OCI-LY1 (cell line): ENCODE measurements around the gene SNTB2.
"Not testable (repeated sequence)": the region's sequence is repeated elsewhere in the genome, so short reads cannot be mapped to it uniquely, and the experiment has no call there.

Source experiments
- H2AFZ ChIP-seq: fragments of 200-600 bp; sonication (generic), shearing (Covaris generic); 2 replicates; pipeline ENCODE4 v1.6.0; 2014; ENCODE audit warnings: antibody characterized with exemption, mild to moderate bottlenecking, low read length
- H3F3A ChIP-seq: fragments of 200-600 bp; sonication (generic), shearing (Covaris generic); 2 replicates; pipeline ENCODE4 v1.6.0; 2014; ENCODE audit warnings: mild to moderate bottlenecking, antibody characterized with exemption, low read length, moderate library complexity; ENCODE audit not compliant: insufficient read depth
- H3K27ac ChIP-seq: fragments of 200-600 bp; sonication (generic); 2 replicates; pipeline ENCODE4 v1.5.1; 2014; ENCODE audit warnings: low read length, mixed run types, mild to moderate bottlenecking, low read depth; ENCODE audit not compliant: poor library complexity, severe bottlenecking
- H3K27me3 ChIP-seq: fragments of 200-600 bp; sonication (generic); 2 replicates; pipeline ENCODE4 v1.6.0; 2014; ENCODE audit warnings: antibody characterized with exemption, mild to moderate bottlenecking, low read length, moderate library complexity; ENCODE audit not compliant: insufficient read depth
- H3K36me3 ChIP-seq: fragments of 200-600 bp; sonication (generic); 2 replicates; pipeline ENCODE4 v1.6.1; 2014; ENCODE audit warnings: mild to moderate bottlenecking, antibody characterized with exemption, low read length, moderate library complexity, mixed read lengths; ENCODE audit not compliant: insufficient read depth
- H3K4me1 ChIP-seq: fragments of 200-600 bp; sonication (generic); 2 replicates; pipeline ENCODE4 v1.5.1; 2014; ENCODE audit warnings: mild to moderate bottlenecking, low read length, moderate library complexity; ENCODE audit not compliant: insufficient read depth, severe bottlenecking
- H3K4me2 ChIP-seq: fragments of 200-600 bp; sonication (generic), shearing (Covaris generic); 2 replicates; pipeline ENCODE4 v1.6.1; 2014; ENCODE audit warnings: low read length
- H3K4me3 ChIP-seq: fragments of 200-600 bp; sonication (generic); 2 replicates; pipeline ENCODE4 v1.5.1; 2014; ENCODE audit warnings: low read length, low read depth, mild to moderate bottlenecking, mixed read lengths; ENCODE audit not compliant: poor library complexity, severe bottlenecking
- H3K79me2 ChIP-seq: fragments of 200-600 bp; shearing (Covaris generic); 2 replicates; pipeline ENCODE4 v1.6.1; 2016; ENCODE audit warnings: mixed run types, low read length, mixed read lengths; ENCODE audit not compliant: insufficient read depth
- H3K9ac ChIP-seq: fragments of 200-600 bp; sonication (generic), shearing (Covaris generic); 2 replicates; pipeline ENCODE4 v1.6.1; 2014; ENCODE audit warnings: mild to moderate bottlenecking, low read length, mixed read lengths
- H3K9me2 ChIP-seq: fragments of 200-600 bp; sonication (generic), shearing (Covaris generic); 2 replicates; pipeline ENCODE4 v1.6.1; 2014; ENCODE audit warnings: low read depth, mild to moderate bottlenecking, low read length, mixed read lengths
- H3K9me3 ChIP-seq: fragments of 200-600 bp; shearing (Covaris generic); 2 replicates; pipeline ENCODE4 v1.6.1; 2014; ENCODE audit warnings: low read length, mixed read lengths
- H4K20me1 ChIP-seq: fragments of 200-600 bp; sonication (generic), shearing (Covaris generic); 2 replicates; pipeline ENCODE4 v1.6.0; 2016; ENCODE audit warnings: mild to moderate bottlenecking, low read length; ENCODE audit not compliant: insufficient read depth
- EZH2 ChIP-seq: fragments of 200-600 bp; sonication (generic), shearing (Covaris generic); IDR thresholded peaks from 2 replicates; pipeline ENCODE4 v1.8.0; 2017; ENCODE audit warnings: borderline replicate concordance, mixed run types, mild to moderate bottlenecking, antibody characterized with exemption, low read length, moderate library complexity, mixed read lengths
- TF ChIP-seq, protein P1 (sequence below): fragments of 200-600 bp; sonication (generic), shearing (Covaris generic); IDR thresholded peaks from 2 replicates; pipeline ENCODE4 v1.5.1; 2017; ENCODE audit warnings: mild to moderate bottlenecking, antibody characterized with exemption, low read length, moderate library complexity, mixed read lengths

SNTB2 gene

DNA sequence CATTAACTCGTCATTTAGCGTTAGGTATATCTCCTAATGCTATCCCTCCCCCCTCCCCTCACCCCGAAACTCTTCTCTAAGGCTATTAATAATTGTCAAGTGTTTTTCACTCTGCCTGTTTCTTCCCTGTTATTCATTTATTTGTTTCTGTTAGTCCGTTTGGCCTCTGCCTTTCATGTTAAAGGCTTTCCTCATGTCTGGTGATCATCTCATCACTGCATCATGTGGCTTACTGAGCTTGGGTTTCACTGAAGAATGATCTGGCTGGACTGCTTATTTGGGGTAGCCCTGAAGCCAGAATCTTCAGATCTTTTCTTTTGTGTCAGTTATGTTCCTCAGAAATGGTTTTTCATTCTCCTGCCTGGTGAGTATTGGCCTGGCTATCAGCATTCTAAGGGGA, 45.0 kb upstream of the SNTB2 start:
- Histone ChIP-seq H3K9ac (no peak overlapping the region), H3K9me3 (no peaks in the 10 kb centered on the region), H3K9me2 (no peaks in the 10 kb centered on the region), H3K4me2 (no peak overlapping the region), H3K27me3 (no peaks in the 10 kb centered on the region), H2AFZ (no peak overlapping the region), H3K4me3 (no peak overlapping the region), H3K79me2 (0 out of 2 replicates have a peak, but pooled peaks cover 3% of the 10 kb centered on the region), H3K4me1 (no peaks in the 10 kb centered on the region), H3K27ac (no peak overlapping the region), H4K20me1 (no peaks in the 10 kb centered on the region), H3F3A (no peaks in the 10 kb centered on the region), H3K36me3 (peaks cover 89% of the 10 kb centered on the region)
- TF ChIP-seq EZH2 = no peak
- TF ChIP-seq, protein P1, sequence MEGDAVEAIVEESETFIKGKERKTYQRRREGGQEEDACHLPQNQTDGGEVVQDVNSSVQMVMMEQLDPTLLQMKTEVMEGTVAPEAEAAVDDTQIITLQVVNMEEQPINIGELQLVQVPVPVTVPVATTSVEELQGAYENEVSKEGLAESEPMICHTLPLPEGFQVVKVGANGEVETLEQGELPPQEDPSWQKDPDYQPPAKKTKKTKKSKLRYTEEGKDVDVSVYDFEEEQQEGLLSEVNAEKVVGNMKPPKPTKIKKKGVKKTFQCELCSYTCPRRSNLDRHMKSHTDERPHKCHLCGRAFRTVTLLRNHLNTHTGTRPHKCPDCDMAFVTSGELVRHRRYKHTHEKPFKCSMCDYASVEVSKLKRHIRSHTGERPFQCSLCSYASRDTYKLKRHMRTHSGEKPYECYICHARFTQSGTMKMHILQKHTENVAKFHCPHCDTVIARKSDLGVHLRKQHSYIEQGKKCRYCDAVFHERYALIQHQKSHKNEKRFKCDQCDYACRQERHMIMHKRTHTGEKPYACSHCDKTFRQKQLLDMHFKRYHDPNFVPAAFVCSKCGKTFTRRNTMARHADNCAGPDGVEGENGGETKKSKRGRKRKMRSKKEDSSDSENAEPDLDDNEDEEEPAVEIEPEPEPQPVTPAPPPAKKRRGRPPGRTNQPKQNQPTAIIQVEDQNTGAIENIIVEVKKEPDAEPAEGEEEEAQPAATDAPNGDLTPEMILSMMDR = no peak

DNA sequence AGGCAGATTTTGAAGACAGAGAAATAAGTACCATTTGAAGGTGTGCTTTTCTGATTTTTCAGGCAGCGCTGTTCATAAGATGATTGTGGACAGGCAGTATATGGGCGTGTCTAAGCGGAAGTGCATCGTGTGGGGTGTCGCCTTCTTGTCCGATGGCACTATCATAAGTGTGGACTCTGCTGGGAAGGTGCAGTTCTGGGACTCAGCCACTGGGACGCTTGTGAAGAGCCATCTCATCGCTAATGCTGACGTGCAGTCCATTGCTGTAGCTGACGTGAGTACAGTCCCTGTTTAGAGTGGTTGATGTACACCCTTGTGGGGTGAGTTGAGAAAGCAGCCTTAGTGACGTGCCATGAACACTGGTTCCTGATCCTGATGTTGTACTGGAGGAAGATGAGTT, 43.8 kb upstream of the SNTB2 start:
- Histone ChIP-seq H3F3A (no peaks in the 10 kb centered on the region), H3K9me3 (no peaks in the 10 kb centered on the region), H3K4me2 (no peak overlapping the region), H4K20me1 (no peaks in the 10 kb centered on the region), H3K27me3 (no peaks in the 10 kb centered on the region), H3K27ac (no peak overlapping the region), H3K4me1 (no peaks in the 10 kb centered on the region), H2AFZ (no peak overlapping the region), H3K4me3 (no peak overlapping the region), H3K79me2 (no peaks in the 10 kb centered on the region), H3K36me3 (peaks cover 83% of the 10 kb centered on the region), H3K9me2 (no peaks in the 10 kb centered on the region), H3K9ac (no peak overlapping the region)
- TF ChIP-seq EZH2 = no peak
- TF ChIP-seq, protein P1 = no peak

DNA sequence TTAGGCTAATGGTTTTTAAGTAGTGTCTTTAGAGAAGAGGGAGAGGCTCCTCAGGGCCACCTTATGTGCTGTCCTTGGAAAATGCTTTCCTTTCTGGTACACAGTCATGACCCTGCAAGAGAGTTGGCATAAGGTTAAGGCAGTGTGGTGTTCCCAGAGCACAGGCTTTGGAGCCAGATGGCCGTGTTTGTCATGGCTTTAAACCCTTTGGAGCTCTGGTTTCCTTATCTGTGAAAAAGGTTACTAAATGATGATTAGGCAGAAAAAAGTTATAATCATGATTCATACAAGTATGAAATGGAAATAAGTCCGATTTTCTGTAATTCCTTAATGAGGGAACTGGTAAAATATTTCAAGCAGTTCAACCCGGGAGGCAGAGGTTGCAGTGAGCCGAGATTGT, 41.3 kb upstream of the SNTB2 start:
- H3K4me2 ChIP-seq = no peak overlapping the region
- H3K79me2 ChIP-seq = no peaks in the 10 kb centered on the region
- H3K4me1 ChIP-seq = no peaks in the 10 kb centered on the region
- no peaks in the 10 kb centered on the region for H3F3A ChIP-seq
- H4K20me1 ChIP-seq = no peaks in the 10 kb centered on the region
- H3K9me3 ChIP-seq = no peaks in the 10 kb centered on the region
- no peak overlapping the region for H2AFZ ChIP-seq
- peaks cover 80% of the 10 kb centered on the region for H3K36me3 ChIP-seq
- H3K27ac ChIP-seq = no peak overlapping the region
- no peaks in the 10 kb centered on the region for H3K27me3 ChIP-seq
- no peak for TF ChIP-seq EZH2
- no peaks in the 10 kb centered on the region for H3K9me2 ChIP-seq
- no peak overlapping the region for H3K4me3 ChIP-seq
- H3K9ac ChIP-seq = no peak overlapping the region

DNA sequence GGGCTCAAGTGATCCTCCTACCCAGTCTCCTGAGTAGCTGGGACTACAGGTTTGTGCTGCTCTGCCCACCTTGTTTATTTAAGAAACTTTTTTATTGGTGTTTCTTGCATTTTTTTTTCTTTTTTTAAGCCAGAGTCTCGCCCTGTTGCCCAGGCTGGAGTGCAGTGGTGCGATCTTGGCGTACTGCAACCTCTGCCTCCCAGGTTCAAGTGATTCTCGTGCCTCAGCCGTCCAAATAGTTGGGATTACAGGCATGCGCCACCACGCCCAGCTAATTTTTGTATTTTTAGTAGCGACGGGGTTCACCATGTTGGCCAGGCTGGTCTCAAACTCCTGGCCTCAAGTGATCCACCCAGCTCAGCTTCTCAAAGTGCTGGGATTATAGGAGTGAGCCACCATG, 37.3 kb upstream of the SNTB2 start:
- not testable (repeated sequence) for H4K20me1 ChIP-seq, H3K4me1 ChIP-seq, H3K27ac ChIP-seq, H3K4me2 ChIP-seq, H3K9me3 ChIP-seq, H2AFZ ChIP-seq, H3K4me3 ChIP-seq, H3K79me2 ChIP-seq, H3K27me3 ChIP-seq, H3K9ac ChIP-seq, H3F3A ChIP-seq, H3K9me2 ChIP-seq
- H3K36me3 ChIP-seq = peaks cover 79% of the 10 kb centered on the region
